ENCODE data around the gene C19orf33.
"Not testable (repeated sequence)": the region's sequence is repeated elsewhere in the genome, so short reads cannot be mapped to it uniquely, and the experiment has no call there.

Gene C19orf33

GRCh38 chr19:38333245-38333644 is 29.2 kb downstream of the C19orf33 start:
- H2BK120ac ChIP-seq (ENCODE audit: low read depth, low read length), result no peak overlapping the region
- no peak overlapping the region for H2AK5ac ChIP-seq (ENCODE audit: low read length)
- H2BK15ac ChIP-seq (replicated peaks; ENCODE audit: low read depth), result no peak overlapping the region
- no CpG with 5 or more reads among the region's 9 CpGs for WGBS (ENCODE audit: extremely low coverage, insufficient coverage, low lambda C conversion rate)
- H3K27me3 ChIP-seq (ENCODE audit: insufficient read depth, low read length, poor library complexity), result no peaks in the 10 kb centered on the region
- H3K79me2 ChIP-seq (ENCODE audit: control insufficient read depth, insufficient read depth, low read length), result no peaks in the 10 kb centered on the region
- no peak overlapping the region for H3K56ac ChIP-seq (ENCODE audit: low read length)
- no peaks in the 10 kb centered on the region for H3K4me1 ChIP-seq (ENCODE audit: control insufficient read depth, low read depth, low read length)
- no peak for DNase-seq
- H3K18ac ChIP-seq (ENCODE audit: low read length), result no peak overlapping the region
- no peak overlapping the region for H3K4me3 ChIP-seq (ENCODE audit: low read length)
- H3K27ac ChIP-seq (ENCODE audit: low read depth, low read length), result no peak overlapping the region
- no peaks in the 10 kb centered on the region for H3K79me1 ChIP-seq (ENCODE audit: low read length)
- H3K36me3 ChIP-seq (ENCODE audit: control insufficient read depth, insufficient read depth, low read length), result no peaks in the 10 kb centered on the region
- no peak overlapping the region for H2BK5ac ChIP-seq (ENCODE audit: low read length)
- H3K4ac ChIP-seq (ENCODE audit: low read depth, low read length), result no peak overlapping the region
- H4K5ac ChIP-seq (ENCODE audit: low read length), result no peak overlapping the region
- H3K23ac ChIP-seq (ENCODE audit: low read length), result no peak overlapping the region
- no peak overlapping the region for H4K8ac ChIP-seq (ENCODE audit: low read depth, low read length)
- H3K4me2 ChIP-seq (ENCODE audit: low read length), result no peak overlapping the region
- no peak overlapping the region for H3K9ac ChIP-seq (ENCODE audit: low read length)

- Histone ChIP-seq H3K27ac (ENCODE audit: low read depth, low read length) (peak overlapping the region; percentile 14), H3K18ac (ENCODE audit: low read length) (no peak overlapping the region), H2BK120ac (ENCODE audit: low read depth, low read length) (no peak overlapping the region), H3K79me2 (ENCODE audit: control insufficient read depth, insufficient read depth, low read length) (no peaks in the 10 kb centered on the region), H3K36me3 (ENCODE audit: control insufficient read depth, insufficient read depth, low read length) (no peaks in the 10 kb centered on the region), H3K4ac (ENCODE audit: low read depth, low read length) (no peak overlapping the region), H4K8ac (ENCODE audit: low read depth, low read length) (no peak overlapping the region), H3K23ac (ENCODE audit: low read length) (no peak overlapping the region), H2BK5ac (ENCODE audit: low read length) (no peak overlapping the region), H3K4me2 (ENCODE audit: low read length) (peak overlapping the region; percentile 97), H3K27me3 (ENCODE audit: insufficient read depth, low read length, poor library complexity) (no peaks in the 10 kb centered on the region), H4K5ac (ENCODE audit: low read length) (no peak overlapping the region), H2AK5ac (ENCODE audit: low read length) (no peak overlapping the region), H3K9ac (ENCODE audit: low read length) (peak overlapping the region; percentile 60), H3K4me3 (ENCODE audit: low read length) (peak overlapping the region; percentile 76), H2BK15ac (replicated peaks; ENCODE audit: low read depth) (no peak overlapping the region), H3K4me1 (ENCODE audit: control insufficient read depth, low read depth, low read length) (no peaks in the 10 kb centered on the region), H3K79me1 (ENCODE audit: low read length) (no peaks in the 10 kb centered on the region), H3K56ac (ENCODE audit: low read length) (peak overlapping the region; percentile 80)
- peak; percentile 97 for DNase-seq
- no CpG with 5 or more reads among the region's 52 CpGs for WGBS (ENCODE audit: extremely low coverage, insufficient coverage, low lambda C conversion rate)
Observed at GRCh38 chr19:38335949-38336637, 32.0 kb downstream of the C19orf33 start.

GRCh38 chr19:38336638-38337359 is 32.7 kb downstream of the C19orf33 start:
- no peaks in the 10 kb centered on the region for H3K79me1 ChIP-seq (ENCODE audit: low read length)
- H4K8ac ChIP-seq (ENCODE audit: low read depth, low read length), result no peak overlapping the region
- H3K56ac ChIP-seq (ENCODE audit: low read length), result peak overlapping the region; percentile 80
- peak overlapping the region; percentile 60 for H3K9ac ChIP-seq (ENCODE audit: low read length)
- H2BK15ac ChIP-seq (replicated peaks; ENCODE audit: low read depth), result no peak overlapping the region
- H2BK5ac ChIP-seq (ENCODE audit: low read length), result no peak overlapping the region
- WGBS (ENCODE audit: extremely low coverage, insufficient coverage, low lambda C conversion rate), result no CpG with 5 or more reads among the region's 41 CpGs
- H3K36me3 ChIP-seq (ENCODE audit: control insufficient read depth, insufficient read depth, low read length), result no peaks in the 10 kb centered on the region
- no peak overlapping the region for H3K23ac ChIP-seq (ENCODE audit: low read length)
- H2BK120ac ChIP-seq (ENCODE audit: low read depth, low read length), result no peak overlapping the region
- DNase-seq, result peak; percentile 97
- H2AK5ac ChIP-seq (ENCODE audit: low read length), result no peak overlapping the region
- H3K27me3 ChIP-seq (ENCODE audit: insufficient read depth, low read length, poor library complexity), result no peaks in the 10 kb centered on the region
- no peak overlapping the region for H3K4ac ChIP-seq (ENCODE audit: low read depth, low read length)
- no peaks in the 10 kb centered on the region for H3K4me1 ChIP-seq (ENCODE audit: control insufficient read depth, low read depth, low read length)
- no peaks in the 10 kb centered on the region for H3K79me2 ChIP-seq (ENCODE audit: control insufficient read depth, insufficient read depth, low read length)
- H4K5ac ChIP-seq (ENCODE audit: low read length), result no peak overlapping the region
- peak overlapping the region; percentile 14 for H3K27ac ChIP-seq (ENCODE audit: low read depth, low read length)
- peak overlapping the region; percentile 90 for H3K4me2 ChIP-seq (ENCODE audit: low read length)
- H3K18ac ChIP-seq (ENCODE audit: low read length), result no peak overlapping the region
- H3K4me3 ChIP-seq (ENCODE audit: low read length), result peak overlapping the region; percentile 76

- no peak overlapping the region for H2BK15ac ChIP-seq (replicated peaks; ENCODE audit: low read depth)
- H3K4me1 ChIP-seq (ENCODE audit: control insufficient read depth, low read depth, low read length), result no peaks in the 10 kb centered on the region
- H4K5ac ChIP-seq (ENCODE audit: low read length), result no peak overlapping the region
- H3K23ac ChIP-seq (ENCODE audit: low read length), result no peak overlapping the region
- no peak overlapping the region for H3K9ac ChIP-seq (ENCODE audit: low read length)
- H4K8ac ChIP-seq (ENCODE audit: low read depth, low read length), result no peak overlapping the region
- DNase-seq, result peak; percentile 16
- H3K79me2 ChIP-seq (ENCODE audit: control insufficient read depth, insufficient read depth, low read length), result no peaks in the 10 kb centered on the region
- no peak overlapping the region for H2BK5ac ChIP-seq (ENCODE audit: low read length)
- no peak overlapping the region for H3K4me3 ChIP-seq (ENCODE audit: low read length)
- no peak overlapping the region for H3K18ac ChIP-seq (ENCODE audit: low read length)
- H3K36me3 ChIP-seq (ENCODE audit: control insufficient read depth, insufficient read depth, low read length), result no peaks in the 10 kb centered on the region
- no peak overlapping the region for H3K4ac ChIP-seq (ENCODE audit: low read depth, low read length)
- no peak overlapping the region for H2AK5ac ChIP-seq (ENCODE audit: low read length)
- no peaks in the 10 kb centered on the region for H3K79me1 ChIP-seq (ENCODE audit: low read length)
- H3K4me2 ChIP-seq (ENCODE audit: low read length), result no peak overlapping the region
- H3K56ac ChIP-seq (ENCODE audit: low read length), result no peak overlapping the region
- no peak overlapping the region for H2BK120ac ChIP-seq (ENCODE audit: low read depth, low read length)
- H3K27me3 ChIP-seq (ENCODE audit: insufficient read depth, low read length, poor library complexity), result no peaks in the 10 kb centered on the region
- WGBS (ENCODE audit: extremely low coverage, insufficient coverage, low lambda C conversion rate), result no CpG with 5 or more reads among the region's 10 CpGs
- H3K27ac ChIP-seq (ENCODE audit: low read depth, low read length), result no peak overlapping the region
Observed at GRCh38 chr19:38337360-38337653, 33.3 kb downstream of the C19orf33 start.

- H3K18ac ChIP-seq (ENCODE audit: low read length); H3K27ac ChIP-seq (ENCODE audit: low read depth, low read length); H3K56ac ChIP-seq (ENCODE audit: low read length); H3K4ac ChIP-seq (ENCODE audit: low read depth, low read length); H4K8ac ChIP-seq (ENCODE audit: low read depth, low read length); H3K4me1 ChIP-seq (ENCODE audit: control insufficient read depth, low read depth, low read length); H3K36me3 ChIP-seq (ENCODE audit: control insufficient read depth, insufficient read depth, low read length); H2BK5ac ChIP-seq (ENCODE audit: low read length); H3K9ac ChIP-seq (ENCODE audit: low read length); H3K79me1 ChIP-seq (ENCODE audit: low read length); H2BK15ac ChIP-seq (replicated peaks; ENCODE audit: low read depth); H3K79me2 ChIP-seq (ENCODE audit: control insufficient read depth, insufficient read depth, low read length); H3K4me3 ChIP-seq (ENCODE audit: low read length); H3K4me2 ChIP-seq (ENCODE audit: low read length); H2BK120ac ChIP-seq (ENCODE audit: low read depth, low read length); H4K5ac ChIP-seq (ENCODE audit: low read length); H3K27me3 ChIP-seq (ENCODE audit: insufficient read depth, low read length, poor library complexity); H2AK5ac ChIP-seq (ENCODE audit: low read length); H3K23ac ChIP-seq (ENCODE audit: low read length): not testable (repeated sequence)
- peak; percentile 64 for DNase-seq
- WGBS (ENCODE audit: extremely low coverage, insufficient coverage, low lambda C conversion rate), result no CpG with 5 or more reads among the region's 4 CpGs
Observed at GRCh38 chr19:38339011-38339410, 35.0 kb downstream of the C19orf33 start.
